A172 (cell line): Measurements from ENCODE around the gene PCSK2. TPM values are rescaled to one million over a fixed set of nuclear protein-coding genes. Genes with fewer than 3 reads are reported as not detected.
A peak's percentile ranks its signal among the peaks of the same experiment; 100 is the strongest.

Source experiments
- DNase-seq: peaks from one replicate; pipeline ENCODE4 v3.0.0-alpha.2; 2015; ENCODE audit warnings: low spot score
- total RNA-seq: library from RNA; depleted of rRNA; stranded (reverse); fragments of >200 nt; shearing (Covaris generic); gene quantifications from 2 replicates; pipeline ENCODE4 v1.2.3, GENCODE V29; 2014

PCSK2 gene
- total RNA-seq, 1 experiment from 2014 or later: not detected

GRCh38 chr20:17480696-17481095, 253.9 kb downstream of the PCSK2 start:
- no peak for DNase-seq

- no peak for DNase-seq
These were observed 254.8 kb downstream of the PCSK2 start for GRCh38 chr20:17481661-17482060.

- DNase-seq: no peak
These were observed 255.7 kb downstream of the PCSK2 start for GRCh38 chr20:17482536-17482935.

- DNase-seq: no peak
These were observed 258.2 kb downstream of the PCSK2 start for GRCh38 chr20:17485017-17485416.

GRCh38 chr20:17488916-17489600, 262.2 kb downstream of the PCSK2 start:
- no peak for DNase-seq

DNA sequence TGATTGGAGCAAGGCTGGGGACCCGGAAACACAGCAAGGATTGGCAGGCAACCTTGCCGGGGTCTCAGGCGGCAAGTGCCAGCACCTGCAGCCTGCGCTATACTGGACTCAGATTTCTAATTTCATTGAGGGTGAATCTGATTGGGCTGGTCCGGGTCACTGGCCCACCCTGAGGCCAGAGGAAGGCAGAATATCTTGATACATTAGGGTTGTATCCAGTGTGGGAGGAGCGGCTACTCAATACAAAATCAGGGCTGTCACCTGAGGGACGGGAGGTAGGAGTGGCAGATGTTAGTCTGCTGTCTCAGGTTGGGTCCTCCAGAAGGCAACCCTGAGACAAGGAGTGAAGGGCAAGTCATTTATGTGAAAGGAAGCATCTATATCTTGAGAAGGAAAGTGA, 263.7 kb downstream of the PCSK2 start:
- no peak for DNase-seq

DNA sequence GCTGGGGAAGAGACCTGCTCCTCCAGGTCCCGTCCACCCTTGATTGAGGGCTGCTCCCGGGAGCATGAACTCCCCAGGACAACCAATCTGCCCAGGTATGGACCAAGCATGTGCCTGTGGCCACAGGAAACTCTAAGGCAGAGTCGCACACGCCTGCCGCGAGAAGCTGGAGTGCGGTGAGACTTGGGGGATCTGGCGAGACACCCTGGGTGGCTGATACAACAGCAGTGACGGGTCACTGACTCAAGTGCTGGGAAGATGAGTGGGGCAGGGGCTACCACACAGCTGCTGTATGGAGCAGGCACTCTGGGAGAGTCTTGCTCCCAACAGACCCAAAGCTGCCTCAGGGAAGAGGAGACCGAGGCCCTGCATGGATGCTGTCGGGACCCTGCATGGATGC, 264.2 kb downstream of the PCSK2 start:
- no peak for DNase-seq

GRCh38 chr20:17491488-17491887, 264.6 kb downstream of the PCSK2 start:
- DNase-seq: no peak

- DNase-seq: no peak
These were observed 266.3 kb downstream of the PCSK2 start for GRCh38 chr20:17493173-17493572.

DNA sequence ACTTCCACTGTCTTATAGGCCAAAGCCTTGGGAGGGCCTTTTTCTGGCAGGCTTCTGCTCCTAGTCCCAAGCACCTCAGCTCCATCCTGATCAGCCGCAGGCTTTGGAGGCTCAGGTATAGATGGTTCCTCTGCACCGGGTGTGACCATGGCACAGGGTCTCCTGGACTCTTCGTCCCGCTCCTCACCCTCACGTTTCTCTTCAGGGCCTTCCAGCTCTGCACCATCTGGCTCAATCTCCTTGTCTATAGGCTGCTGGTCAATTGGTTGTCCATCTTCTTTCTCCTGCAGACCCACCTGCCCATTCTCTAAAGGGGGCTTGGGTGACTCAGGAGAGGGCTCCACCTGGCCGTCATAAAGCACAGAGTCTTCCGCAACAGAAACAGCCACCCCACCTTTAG, 267.4 kb downstream of the PCSK2 start:
- DNase-seq: no peak

GRCh38 chr20:17495826-17496225, 269.0 kb downstream of the PCSK2 start:
- no peak for DNase-seq

DNA sequence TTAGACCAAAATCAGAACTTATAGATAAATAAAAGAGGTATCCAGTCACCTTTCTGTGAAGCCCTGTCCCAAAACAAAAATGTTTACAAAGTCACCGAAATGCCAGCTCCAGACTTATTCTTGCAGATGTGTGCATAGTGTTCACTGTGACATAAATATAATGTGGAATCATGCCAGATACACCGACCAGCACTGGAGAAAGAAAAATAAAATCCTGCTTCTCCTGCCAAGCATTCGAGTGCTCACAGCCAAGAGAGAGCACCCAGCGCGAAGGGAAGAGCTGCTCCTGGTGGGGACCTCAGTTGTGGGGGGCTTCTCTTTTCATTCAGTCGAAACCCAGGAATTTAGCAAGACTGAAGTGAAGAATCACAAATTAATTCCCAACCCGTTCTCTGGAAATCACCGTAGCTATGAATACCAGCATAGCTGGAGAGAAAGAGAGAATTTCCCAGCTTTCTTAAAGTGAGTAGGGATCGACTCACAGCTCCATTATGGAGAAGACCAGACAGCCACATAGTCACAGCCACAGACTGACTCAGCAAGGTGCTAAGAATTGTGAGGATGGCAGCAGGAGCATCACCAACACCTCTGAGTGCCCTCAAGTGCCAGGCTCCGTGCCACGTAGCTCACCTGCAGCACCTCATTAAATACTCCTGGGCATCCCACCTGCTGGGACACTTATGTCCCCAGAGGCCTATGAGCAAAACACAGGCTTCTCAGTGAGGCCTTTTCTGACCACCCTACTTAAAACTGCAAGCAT, 271.2 kb downstream of the PCSK2 start:
- DNase-seq: no peak

GRCh38 chr20:17498641-17499040, 271.8 kb downstream of the PCSK2 start:
- no peak for DNase-seq

DNA sequence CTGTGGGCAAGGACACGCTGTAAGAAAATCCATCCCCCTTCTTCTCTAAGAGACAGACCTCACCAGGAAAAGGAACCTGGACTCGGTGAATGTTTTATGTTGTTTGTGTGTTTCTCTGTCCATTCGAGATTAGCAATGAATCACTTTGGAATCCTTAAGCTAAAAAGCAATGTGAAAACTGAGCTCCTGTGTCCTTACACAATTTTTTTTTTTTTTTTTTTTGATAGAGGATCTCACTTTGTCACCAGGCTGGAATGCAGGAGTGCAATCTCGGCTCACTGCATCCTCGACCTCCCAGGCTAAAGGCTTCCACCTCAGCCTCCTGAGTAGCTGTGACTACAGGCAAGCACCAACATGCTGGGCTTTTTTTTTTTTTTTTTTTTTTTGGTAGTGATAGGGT, 272.2 kb downstream of the PCSK2 start:
- DNase-seq: peak; percentile 14

- DNase-seq: no peak
These were observed 273.4 kb downstream of the PCSK2 start for GRCh38 chr20:17500271-17500670.

DNA sequence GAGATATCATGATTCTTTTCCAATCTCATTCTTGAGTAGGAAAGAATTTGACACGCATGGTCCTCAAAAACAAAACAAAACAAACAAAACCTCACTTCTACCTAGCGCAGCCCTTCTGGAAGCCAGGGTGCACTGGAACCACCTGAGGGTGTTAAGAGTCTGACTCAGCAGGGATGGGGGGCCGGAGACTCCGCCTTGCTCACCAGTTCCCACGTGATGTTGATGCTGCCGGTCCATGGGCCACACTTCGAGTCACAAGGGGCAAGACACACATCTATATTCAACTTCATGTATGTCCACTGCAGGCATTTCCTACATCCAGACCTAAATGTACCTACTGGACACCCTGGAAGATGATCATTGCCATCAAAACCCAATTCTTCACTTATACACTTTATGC, 274.0 kb downstream of the PCSK2 start:
- DNase-seq: no peak

- DNase-seq: no peak
These were observed 274.9 kb downstream of the PCSK2 start for GRCh38 chr20:17501701-17502100.

GRCh38 chr20:17502105-17502504, 275.3 kb downstream of the PCSK2 start:
- no peak for DNase-seq

GRCh38 chr20:17503301-17504065, 276.6 kb downstream of the PCSK2 start:
- no peak for DNase-seq

- no peak for DNase-seq
These were observed 277.4 kb downstream of the PCSK2 start for GRCh38 chr20:17504066-17504897.

DNA sequence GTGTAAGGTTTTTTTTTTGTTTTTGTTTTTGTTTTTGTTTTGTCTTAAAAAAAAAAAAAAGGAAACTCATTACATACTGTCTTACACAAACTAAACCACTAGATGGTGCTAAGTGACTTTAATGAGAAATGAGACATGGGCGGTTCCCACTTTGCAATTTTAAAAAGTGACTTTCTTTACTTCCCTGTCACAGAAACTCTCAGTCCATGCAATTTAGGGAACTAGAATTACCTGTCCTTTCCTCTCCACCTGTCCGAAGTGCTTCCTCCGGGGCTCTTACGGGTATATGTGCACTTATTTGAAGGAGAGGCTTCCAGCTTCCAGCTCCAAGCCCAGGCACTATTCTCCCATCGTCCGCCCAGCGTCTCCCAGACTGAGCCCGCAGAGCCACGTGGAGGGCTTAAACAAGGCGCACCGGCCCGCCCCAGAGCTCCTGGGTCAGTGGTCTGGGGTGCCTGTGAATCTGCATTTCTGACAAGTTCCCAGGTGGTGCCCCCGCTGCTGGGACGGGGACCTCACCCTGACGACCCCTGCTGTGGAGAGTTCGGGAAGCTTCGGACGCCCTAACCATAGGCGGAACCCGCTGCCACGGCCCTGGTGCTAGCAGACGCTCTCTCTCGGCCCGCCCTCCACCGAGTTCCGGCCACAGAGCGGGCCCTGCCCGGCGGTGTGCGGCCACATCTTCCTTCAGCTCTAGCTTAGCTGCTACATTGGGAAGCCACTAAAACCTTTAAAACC, 278.2 kb downstream of the PCSK2 start:
- peak; percentile 47 for DNase-seq
